NCI-H510A treated with DMSO at 0.1 percent for 48 hours (cell line): Measurements from ENCODE around the gene POLR2J.
"Not testable (repeated sequence)": the region's sequence is repeated elsewhere in the genome, so short reads cannot be mapped to it uniquely, and the experiment has no call there.

Experiments
- DNase-seq: peaks from one replicate; lab custom pipeline; 2025; lab: John Stamatoyannopoulos, UW

POLR2J gene

DNA sequence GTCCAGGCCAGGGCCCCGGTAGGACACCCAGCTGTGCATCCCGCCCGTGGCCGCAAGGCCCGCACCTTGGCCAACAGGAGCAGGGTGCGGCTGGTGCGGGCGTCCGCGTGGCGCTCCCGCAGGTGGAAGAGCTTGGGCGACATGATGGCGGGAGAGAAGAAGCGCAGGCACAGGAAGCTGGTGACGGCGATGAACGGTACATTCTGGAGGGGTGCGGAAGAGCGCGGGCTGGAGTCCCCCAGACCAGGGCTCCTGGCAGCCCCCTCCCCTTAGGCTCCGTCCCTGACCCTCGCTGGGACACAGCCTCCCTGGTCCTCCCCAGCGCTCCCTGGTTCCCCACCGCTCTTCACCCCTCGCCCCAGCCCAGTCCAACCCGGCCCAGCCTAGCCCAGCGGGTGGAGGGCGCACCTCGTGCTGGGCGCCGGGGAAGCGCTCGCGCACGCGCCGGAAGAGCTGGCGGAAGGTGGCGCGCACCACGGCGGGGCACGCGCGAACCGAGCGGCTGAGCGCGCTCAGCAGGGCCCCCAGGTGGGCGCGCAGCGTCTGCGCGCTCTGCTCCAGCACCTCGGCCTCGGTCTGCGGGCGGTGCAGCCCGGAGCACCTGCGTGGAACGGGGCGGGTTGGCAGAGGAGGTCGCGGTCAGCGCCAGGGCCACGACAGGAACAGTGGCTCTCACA lies 15.9 kb upstream of the POLR2J start:
- DNase-seq: not testable (repeated sequence)

DNA sequence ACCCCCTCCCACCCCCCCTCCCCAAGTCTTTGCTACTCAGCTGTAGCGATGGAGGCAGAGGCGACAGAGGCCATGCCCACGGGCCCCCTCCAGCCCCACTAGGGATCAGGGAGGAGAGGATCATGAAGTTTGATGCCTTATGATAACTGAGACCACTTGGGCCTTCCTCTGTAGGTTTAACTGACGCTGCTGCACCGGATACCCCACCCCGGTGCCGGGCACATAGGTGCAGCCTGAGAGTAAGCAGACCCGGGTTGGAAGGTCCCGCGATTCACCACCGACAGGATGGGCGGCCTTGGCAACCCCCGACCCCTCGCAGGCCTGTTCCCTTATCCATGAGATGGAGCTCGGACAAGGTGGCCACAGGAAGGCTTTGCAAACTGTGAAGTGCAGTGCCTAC lies 15.3 kb upstream of the POLR2J start:
- DNase-seq: not testable (repeated sequence)

DNA sequence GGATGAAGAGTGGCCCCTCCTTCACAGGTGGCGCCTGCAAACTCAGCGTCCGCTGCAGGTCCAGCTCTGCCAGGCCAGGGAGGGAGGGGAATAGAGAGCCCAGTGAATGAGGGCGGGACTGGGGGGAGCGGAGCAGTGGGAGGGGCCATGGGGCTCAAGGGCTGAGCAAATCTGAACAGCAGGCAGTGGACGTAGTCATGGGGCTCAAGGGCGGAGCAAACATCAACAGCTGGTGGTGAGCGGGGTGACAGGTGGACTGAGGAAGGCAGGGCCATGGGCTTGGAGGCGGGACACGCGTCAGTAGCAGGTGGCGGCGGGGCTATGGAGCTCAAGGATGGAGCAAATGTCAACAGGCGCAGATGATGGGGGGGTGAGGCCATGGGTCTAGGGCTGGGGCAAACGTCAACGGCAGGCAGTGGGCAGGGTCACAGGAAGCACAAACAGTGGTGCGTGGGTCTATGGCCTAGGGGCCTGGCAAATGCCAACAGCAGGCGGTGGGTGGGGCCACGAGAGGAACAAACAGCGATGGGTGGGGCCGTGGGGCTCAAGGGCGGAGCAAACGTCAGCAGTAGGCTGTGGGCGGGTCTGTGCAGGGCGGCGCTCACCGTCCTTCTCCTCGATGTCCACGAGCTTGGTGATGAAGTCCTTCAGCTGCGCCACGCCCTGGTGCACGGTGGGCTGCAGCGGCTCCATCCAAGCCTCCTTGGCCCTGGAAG lies 14.7 kb upstream of the POLR2J start:
- not testable (repeated sequence) for DNase-seq

DNA sequence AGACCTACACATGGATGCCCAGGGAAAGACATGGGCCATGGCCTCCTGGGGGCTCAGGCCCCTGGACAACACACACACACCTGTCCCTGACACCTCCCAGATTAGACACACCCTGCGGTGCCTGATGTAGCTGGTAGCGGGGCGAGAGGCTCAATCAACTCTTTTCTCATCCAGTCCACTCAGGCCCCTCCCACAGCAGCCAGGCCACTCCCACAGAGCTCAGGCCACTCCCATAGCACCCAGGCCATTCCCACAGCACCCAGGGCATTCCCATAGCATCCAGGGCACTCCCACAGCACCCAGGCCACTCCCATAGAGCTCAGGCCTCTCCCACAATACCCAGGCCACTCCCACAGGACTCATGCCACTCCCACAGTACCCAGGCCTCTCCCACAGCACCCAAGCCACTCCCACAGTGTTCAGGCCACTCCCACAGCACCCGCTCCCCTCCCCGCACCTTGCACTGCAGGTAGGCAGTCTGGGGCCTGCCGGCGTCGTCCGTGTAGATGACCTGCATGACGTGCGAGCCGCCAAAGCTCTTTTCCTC lies 11.9 kb upstream of the POLR2J start:
- not testable (repeated sequence) for DNase-seq

DNA sequence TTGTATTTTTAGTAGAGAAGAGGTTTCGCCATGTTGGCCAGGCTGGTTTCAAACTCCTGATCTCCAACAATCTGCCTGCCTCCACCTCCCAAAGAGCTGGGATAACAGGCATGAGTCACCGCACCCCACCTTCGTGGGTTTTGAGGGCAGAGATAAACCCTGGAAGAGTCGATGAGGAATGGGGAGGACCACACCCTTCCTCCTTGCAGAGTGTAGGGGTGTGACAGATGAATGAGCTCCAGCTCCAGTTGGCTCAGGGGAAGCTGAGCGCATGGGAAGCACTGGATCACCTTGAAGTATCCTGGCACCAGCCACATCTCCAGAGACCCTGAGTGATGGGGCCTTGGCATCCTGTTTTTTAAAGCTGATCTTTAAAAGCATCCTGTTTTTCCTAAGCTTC lies 5.6 kb upstream of the POLR2J start:
- DNase-seq: not testable (repeated sequence)

DNA sequence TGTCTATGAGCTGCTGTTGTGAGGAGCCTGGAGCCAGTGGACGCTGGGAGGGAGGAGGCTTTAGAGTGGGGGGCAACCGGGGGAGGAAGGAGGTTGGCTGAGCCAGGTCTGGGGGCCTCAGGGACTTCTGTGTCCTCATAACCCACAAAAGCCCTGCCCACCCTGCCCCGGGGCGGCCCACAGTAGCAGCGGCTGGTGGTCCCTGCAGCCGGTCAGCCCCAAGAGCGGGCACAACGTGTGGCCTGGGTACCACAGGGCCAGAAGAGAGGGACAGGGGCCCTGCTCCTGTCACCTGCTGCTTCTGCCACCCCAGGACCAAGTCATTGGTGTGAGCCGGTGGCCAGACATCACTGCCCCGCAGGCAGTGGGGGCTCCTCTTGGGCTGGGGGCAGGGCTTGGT lies 3.2 kb upstream of the POLR2J start:
- DNase-seq: not testable (repeated sequence)

DNA sequence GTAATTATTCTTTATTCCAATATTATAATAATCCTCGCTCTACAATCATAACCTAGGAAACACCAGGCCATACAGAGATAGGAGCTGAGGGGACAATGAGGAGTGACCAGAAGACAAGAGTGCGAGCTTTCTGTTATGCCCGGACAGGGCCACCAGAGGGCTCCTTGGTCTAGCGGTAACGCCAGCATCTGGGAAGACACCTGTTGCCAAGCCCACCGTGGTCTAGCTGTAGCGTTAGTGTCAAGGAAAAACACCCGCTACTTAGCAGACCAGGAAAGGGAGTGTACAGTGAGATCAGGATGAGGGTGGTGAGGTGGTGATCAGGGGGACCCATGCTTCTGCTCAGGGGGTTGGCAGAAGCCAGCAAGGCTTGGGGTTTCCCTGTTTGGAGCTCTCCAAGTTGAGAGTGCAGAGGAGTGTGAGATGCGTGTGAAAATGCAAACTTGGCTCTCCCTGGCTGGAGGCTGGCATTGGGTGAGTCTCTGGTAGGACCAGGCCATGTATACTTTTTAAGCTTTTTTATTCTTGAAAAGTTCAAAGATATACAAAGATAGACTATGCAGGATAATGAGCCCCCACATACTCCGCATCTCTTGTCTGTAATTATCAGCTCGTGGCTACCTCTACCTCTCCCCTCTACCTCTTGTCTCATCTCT lies 1.4 kb upstream of the POLR2J start:
- DNase-seq: not testable (repeated sequence)

DNA sequence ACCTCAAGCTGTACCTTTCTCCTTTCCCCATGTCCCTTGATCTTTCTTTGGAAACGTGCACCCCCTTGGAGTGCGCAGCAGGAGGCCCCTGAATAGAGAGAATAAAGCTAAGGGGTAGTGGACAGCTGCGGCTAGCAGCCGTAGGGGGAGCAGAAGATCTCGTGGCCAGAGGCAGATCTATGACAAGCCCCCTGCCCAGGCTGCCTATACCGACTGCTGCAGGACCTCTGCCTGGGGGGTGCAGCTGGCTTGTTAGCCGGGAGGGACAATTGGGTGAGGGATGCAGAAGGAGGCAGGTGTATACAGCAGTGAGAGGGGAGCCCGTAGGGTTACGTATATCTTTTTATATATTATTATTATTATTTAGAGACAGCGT lies 475 bp upstream of the POLR2J start:
- not testable (repeated sequence) for DNase-seq

DNA sequence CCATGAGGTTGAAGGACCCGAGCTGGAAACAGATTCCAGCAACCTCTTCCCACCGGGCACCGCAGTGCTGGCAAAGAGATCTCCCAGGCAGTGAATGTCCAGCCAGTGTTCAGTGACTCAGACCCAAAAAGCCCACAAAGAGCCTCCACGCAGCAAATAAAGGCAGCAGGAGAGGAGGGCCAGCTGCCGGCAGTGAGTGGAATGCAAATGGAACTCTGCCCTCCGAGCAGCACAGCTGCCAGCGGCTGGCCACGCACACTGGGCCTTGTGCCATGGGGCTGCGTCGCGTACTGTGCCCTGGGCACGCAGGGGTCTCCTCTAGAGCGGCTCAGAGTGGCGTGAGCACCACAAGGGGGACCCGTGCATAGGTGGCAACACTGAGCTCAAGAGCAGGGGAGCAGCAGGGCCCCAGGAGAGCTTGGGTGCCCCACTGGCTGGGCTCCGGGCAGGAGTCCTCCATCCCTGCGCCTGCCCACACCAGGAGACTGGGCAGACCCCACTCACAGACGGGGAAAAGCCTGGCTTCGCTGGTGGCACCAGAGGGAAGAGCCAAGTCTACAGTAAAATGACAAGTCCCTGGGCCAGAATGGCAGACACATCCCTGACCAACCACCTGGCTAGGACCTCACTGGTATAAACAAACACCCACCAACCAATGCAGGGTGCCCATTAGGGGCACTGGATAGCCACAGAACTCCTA lies 3.8 kb downstream of the POLR2J start:
- not testable (repeated sequence) for DNase-seq

DNA sequence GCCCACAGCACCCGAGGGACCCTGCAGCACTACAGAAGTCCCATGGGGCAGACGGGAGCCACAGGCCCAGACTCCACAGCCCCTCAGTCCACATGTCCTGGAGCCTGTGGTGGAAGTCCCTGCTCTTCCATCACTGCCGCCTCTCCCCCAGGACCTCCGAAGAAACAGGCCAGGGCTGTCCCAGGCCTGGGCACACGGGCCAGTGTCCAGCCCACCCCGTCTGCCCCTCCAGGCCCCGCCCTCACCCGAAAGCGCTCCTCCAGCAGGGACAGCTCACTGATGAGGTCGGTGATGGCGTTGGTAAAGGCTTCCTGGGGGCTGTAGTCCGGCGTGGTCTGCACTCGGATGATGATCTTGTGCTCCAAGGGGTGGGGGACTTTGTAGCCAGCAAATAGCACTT lies 4.6 kb downstream of the POLR2J start:
- DNase-seq: not testable (repeated sequence)

DNA sequence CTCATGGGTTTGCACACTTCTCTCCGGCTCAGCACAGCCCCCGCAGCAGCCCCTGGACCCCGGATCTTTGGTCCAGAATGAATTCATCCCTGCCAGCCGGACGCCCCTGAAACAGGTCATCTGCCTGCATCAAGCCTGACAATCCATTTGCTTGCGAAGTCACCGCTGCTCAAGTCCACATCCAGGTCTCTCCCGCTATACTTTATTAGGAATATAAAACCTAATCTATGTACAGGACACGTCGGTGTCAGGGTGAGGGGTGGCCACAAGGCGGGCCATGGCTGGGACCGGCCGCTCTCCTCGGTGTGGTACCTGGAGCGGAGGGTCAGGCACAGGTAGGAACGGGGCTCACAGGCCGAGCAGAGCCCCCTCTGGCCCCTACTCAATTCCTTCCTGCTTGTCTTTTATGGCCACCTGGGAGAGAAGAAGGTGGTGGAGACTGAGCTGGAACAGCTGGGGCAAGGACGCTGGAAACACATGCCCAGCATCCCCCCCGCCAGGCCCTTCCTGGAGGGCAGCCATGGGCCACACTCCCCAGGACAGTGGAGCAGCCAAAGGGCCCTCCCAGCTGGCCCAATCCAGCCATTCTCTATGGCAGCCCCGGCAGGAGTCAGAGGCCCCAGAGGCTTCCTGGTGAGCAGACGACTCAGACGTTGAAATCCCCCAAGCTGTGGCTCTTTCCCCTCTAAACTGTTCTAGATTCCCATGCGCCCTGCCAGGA lies 5.3 kb downstream of the POLR2J start:
- no peak for DNase-seq

DNA sequence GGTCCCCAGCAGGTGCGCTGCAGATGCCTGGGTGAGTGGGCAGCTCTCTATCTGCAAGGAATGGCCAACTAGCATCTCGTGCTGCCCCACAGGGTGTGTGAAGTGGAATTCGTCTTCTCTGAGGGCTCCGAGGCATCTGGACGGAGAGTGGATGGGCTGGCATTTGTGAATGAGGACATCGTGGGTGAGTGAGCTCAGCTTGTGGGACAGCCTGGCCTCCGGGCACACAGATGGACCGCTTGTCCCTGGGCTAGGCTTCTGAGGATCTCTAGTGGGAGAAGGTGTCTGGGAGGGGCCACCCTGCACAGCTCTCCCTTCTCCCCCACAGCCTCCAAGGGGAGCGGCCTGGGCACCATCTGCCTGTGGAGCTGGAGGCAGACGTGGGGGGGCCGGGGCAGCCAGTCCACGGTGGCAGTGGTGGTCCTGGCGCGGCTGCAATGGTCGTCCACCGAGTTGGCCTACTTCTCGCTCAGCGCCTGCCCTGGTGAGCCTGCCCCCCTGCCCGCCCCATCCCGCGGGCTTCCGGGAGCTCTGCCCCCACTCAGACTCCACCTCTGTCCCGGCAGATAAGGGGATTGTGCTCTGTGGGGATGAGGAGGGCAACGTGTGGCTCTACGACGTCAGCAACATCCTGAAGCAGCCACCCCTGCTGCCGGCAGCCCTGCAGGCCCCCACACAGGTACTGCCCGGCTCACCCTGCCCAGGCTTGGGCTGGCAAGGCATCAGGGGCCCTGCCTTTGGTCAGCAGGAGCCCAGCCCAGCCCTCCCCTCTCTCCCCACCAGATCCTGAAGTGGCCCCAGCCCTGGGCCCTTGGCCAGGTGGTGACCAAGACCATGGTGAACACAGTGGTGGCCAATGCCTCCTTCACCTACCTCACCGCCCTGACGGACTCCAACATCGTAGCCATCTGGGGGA lies 6.3 kb downstream of the POLR2J start:
- no peak for DNase-seq

DNA sequence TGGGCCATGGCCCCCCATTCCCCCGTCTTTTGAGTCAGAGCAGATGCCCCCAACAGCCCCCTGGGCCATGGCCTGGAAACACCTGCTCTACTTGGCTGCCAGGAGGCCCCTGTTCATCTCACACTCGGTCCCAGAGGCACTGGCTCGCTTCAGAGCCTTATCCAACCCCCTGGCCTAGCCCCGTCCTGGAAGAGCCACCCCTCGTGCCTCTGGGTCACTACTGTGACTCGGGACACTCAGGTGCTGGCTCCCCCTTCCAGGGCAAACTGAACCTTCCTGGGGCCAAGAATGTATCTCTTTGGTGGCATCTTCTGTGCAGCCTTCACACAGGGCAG lies 7.0 kb downstream of the POLR2J start:
- no peak for DNase-seq

DNA sequence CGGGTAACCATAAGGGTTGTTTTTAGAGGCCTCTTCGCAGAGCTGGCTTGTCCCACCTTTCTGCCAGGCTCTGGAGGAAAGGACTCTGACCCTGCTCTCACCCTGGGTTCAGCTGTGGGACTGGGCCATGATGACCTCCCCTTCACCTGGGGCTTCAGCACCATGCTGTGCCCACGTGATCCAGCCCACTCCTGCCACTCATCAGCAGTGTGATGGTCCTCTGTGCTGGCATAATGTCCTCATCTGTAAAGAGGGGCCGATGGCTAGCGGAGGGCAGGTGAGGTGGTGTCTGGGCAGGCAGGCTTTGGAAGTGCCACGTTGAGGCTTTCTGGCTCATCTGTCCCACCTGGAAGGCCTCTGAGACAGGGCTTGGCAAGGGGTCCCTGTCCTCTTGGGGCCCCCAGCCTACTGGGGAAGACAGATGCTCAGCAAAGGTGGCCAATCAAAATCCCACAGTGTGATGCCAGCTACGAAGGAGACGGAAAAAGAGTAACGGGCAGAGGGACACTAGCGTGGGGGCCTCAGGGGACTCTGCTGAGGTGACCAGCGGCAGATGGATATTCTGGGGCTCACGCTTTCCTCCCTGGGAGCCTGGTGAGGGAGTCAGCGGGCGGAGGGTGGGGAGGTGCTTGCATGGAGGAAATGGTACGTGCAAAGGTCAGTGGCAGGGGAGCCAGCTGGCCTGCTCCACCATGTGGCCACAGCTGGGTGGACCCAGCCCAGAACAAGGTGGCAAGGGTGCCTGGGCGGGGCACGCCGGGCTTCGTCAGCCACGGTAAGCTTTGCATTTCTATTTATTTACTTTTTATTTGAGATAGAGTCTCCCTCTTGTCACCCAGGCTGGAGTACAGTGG lies 8.5 kb downstream of the POLR2J start:
- no peak for DNase-seq

DNA sequence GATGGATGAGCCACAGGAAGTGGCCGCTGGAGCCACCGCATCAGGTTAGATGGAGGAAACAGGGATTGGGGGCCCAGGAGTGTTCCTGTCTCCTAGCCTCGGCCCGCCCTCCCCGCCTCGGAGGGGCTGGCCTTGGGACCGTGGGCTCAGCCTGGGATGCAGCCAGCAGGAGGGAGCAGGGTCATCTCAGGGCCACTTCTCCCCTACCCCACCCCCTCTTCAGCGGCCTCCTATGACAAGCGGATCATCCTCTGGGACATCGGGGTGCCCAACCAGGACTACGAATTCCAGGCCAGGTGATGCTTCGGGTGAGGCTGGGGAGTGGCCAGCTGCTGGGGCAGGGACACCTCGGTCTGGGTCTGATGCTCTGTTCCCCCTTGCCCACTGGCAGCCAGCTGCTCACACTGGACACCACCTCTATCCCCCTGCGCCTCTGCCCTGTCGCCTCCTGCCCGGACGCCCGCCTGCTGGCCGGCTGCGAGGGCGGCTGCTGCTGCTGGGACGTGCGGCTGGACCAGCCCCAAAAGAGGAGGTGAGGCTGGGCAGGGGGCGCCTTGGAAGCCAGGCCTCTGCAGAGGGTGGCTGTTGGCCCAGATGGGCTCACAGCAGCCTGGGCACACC lies 9.3 kb downstream of the POLR2J start:
- DNase-seq: no peak

DNA sequence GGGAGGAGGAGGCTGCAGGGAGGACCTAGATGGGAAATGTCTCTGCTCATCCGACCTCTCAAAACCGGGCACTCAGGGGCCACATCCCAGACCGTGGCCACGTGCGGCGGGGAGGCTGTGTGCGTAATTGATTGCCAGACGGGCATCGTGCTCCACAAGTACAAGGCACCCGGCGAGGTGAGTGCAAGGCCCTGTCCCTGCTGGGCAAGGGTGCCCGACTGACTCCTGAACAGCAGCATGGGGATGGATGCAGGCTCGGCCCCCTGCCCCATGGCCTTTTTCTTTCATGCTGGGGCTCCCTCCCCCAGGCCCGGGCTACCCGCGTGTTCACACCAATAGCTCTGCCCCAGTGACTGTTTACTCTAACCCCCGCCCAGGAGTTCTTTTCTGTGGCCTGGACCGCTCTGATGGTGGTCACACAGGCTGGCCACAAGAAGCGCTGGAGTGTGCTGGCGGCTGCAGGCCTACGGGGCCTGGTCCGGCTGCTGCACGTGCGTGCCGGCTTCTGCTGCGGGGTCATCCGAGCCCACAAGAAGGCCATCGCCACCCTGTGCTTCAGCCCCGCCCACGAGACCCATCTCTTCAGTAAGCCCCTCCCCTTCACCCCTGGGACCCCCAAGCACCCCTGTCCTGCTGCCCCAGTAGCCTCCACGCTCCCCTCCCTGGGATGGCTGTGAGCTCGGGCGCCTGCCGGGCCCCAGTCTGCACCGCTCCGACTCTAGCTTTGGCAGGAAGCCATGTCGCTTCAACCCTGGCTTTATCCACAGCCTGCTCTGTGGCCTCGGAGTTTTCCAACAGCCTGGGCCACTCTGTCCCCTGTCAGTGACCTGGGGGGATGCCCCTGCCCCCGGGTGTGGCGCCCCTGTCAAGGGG lies 10.0 kb downstream of the POLR2J start:
- no peak for DNase-seq

DNA sequence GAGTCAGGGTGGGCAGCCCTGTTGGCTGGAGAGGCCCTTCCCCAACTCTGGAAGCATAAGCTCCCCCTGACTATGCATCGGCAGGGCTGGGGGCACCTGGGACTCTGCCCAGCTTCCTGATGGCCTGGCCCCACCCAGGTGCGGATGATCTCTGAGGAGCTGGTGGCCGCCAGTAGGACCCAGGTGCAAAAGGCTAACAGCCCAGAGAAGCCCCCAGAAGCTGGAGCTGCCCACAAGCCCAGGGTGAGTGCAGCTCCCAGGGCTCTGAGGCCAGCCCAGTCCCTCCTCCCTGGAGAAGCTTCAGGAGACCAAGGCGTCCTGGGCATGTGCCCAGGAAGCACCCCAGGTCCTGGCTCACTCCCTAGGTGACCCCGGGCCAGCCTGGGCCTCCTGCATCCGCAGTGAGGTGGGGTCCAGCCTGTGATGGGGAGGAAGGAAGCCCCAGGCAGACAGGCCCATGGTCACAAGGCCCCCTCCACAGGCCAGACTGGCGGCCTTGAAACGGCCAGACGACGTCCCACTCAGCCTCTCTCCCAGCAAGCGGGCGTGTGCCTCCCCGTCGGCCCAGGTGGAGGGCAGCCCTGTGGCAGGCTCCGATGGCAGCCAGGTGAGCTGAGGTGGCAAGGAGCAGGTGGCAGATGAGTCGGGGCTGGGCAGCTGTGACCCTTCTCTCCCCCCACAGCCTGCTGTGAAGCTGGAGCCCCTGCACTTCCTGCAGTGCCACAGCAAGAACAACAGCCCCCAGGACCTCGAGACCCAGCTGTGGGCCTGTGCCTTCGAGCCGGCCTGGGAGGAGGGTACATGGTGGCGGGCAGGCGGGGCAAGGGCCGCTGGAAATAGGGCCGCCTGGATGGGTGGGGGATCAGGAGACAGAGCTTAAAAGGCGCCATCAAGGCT lies 10.9 kb downstream of the POLR2J start:
- no peak for DNase-seq
